Brain microvascular endothelial cell (primary cell): ENCODE results near the gene LRP5.

ENCODE experiments used
- DNase-seq: peaks from one replicate; pipeline ENCODE4 v3.0.0-alpha.2; 2020
- H3K27ac ChIP-seq: fragments of 250-450 bp; sonication (Bioruptor Pico); 2 replicates; pipeline ENCODE4 v1.5.1; 2020; ENCODE audit warnings: mild to moderate bottlenecking, moderate library complexity
- H3K27me3 ChIP-seq: fragments of 250-450 bp; sonication (Bioruptor Pico); replicated peaks from 2 replicates; pipeline ENCODE4 v1.5.1; 2020; ENCODE audit warnings: mild to moderate bottlenecking
- H3K36me3 ChIP-seq: fragments of 250-450 bp; sonication (Bioruptor Pico); replicated peaks from 2 replicates; pipeline ENCODE4 v1.5.1; 2020; ENCODE audit warnings: mild to moderate bottlenecking
- H3K4me3 ChIP-seq: 2 replicates; pipeline ENCODE4 v1.5.1; 2011; ENCODE audit warnings: low read depth, mild to moderate bottlenecking, control low read depth, low read length, moderate library complexity
- CTCF ChIP-seq: IDR thresholded peaks from 2 replicates; pipeline ENCODE4 v1.5.1; 2011; ENCODE audit warnings: low read depth, mild to moderate bottlenecking, moderate library complexity, low read length, control low read depth, inconsistent platforms; ENCODE audit errors: missing control alignments
- in situ Hi-C: cut with HindIII; loops from 2 replicates; pipeline ENCODE4 v1.10.0; 2017; ENCODE audit warnings: low sequenced_read_pairs, low pct_ligation_motif_present

Gene LRP5

DNA sequence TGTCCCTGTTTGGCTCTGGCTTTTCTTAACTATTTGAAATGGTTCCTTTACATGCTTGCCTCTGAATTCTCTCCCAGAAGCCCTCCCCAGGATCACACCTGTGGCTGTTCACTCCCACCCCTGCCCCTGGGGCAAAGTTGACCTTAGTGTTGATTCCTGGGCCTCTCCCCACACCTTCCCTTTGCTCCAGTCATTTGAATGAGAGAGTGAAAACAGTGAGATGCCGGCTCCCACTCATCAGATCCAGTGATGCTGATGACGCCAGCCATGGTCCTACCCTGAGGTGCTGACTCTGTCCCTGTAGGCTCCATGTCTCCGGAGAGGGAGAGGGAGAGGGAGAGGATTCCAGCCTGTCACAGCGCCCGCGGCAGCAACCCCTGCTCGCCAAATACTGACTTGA lies 40.7 kb downstream of the LRP5 start:
- TF ChIP-seq CTCF, result no peak
- in situ Hi-C loops, result no loop called here
- Histone ChIP-seq H3K36me3 (no peaks in the 10 kb centered on the region), H3K27ac (no peak overlapping the region), H3K4me3 (no peak overlapping the region), H3K27me3 (no peaks in the 10 kb centered on the region)
- DNase-seq, result no peak

- H3K36me3 ChIP-seq, result peaks cover 1% of the 10 kb centered on the region
- H3K4me3 ChIP-seq, result no peak overlapping the region
- TF ChIP-seq CTCF, result no peak
- in situ Hi-C loops, result no loop called here
- no peaks in the 10 kb centered on the region for H3K27me3 ChIP-seq
- H3K27ac ChIP-seq, result peak overlapping the region; percentile 73
- no peak for DNase-seq
Measured at GRCh38 chr11:68353669-68354068, 41.3 kb downstream of the LRP5 start.

DNA sequence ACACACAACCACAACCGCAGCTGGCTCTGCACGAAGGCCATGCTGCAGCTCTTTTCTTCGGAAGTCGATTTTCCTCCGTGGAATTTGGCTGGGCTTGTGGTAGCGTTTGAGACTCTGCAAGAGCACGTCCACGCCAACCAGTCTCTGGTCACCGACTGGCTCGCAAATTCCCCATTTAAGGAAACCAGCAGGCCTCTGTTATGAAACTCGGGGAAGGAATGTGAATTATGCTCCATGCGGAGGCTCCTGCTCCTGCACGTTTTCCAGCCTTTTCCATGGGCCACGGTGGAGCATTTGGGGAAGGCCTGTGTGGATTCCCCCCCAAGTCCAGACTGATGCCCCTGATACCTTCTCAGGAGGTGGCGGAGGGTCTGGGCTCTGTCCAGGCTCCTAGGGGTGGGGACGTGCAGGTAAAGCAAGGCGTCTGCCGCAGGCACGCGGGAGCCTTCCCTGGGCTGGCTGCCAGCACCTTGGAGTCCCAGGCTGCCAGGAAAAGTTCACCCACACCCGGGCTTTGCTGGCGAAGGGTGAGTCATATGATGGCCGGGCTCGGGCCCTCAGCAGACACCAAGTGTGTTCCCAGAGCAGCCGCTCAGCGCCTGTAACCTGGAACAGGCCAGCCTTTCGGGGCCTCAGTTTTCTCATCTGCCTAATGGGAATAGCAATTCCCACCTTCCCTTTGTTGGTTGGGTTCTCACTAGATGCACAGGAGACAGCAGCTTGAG lies 41.9 kb downstream of the LRP5 start:
- Histone ChIP-seq H3K27me3 (no peaks in the 10 kb centered on the region), H3K27ac (peak overlapping the region; percentile 73), H3K36me3 (peaks cover 8% of the 10 kb centered on the region), H3K4me3 (no peak overlapping the region)
- peak; percentile 81 for DNase-seq
- in situ Hi-C loops, result no loop called here
- TF ChIP-seq CTCF, result no peak

DNA sequence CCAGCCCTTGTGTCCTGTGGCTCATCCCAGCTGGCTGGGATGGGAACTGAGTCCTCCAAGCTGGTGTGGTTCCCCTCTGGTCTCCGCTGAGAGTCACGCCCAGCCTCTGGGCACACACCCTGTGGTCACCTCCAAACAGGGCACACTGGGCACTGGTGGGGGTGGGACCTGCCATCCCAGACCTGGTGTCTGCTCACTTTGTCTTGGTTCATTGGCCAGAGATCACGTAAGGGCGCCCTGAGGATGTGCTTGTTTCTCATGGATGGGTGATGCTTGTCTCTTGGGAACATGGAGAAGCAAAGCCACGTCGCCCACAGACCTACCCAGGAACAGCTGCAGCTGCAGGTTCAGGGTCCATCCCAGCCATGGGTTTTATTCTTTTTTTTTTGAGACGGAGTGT lies 43.1 kb downstream of the LRP5 start:
- Histone ChIP-seq H3K27ac (no peak overlapping the region), H3K27me3 (no peaks in the 10 kb centered on the region), H3K36me3 (peaks cover 8% of the 10 kb centered on the region), H3K4me3 (no peak overlapping the region)
- in situ Hi-C loops, result no loop called here
- TF ChIP-seq CTCF, result no peak
- DNase-seq, result no peak

- Histone ChIP-seq H3K36me3 (peaks cover 8% of the 10 kb centered on the region), H3K27me3 (no peaks in the 10 kb centered on the region), H3K4me3 (no peak overlapping the region), H3K27ac (no peak overlapping the region)
- DNase-seq, result no peak
- TF ChIP-seq CTCF, result no peak
- in situ Hi-C loops, result no loop called here
Measured at GRCh38 chr11:68357568-68357967, 45.2 kb downstream of the LRP5 start.

- no peak for TF ChIP-seq CTCF
- peaks cover 8% of the 10 kb centered on the region for H3K36me3 ChIP-seq
Measured at GRCh38 chr11:68358416-68358815, 46.0 kb downstream of the LRP5 start.

More at GRCh38 chr11:68358416-68358815, 46.0 kb downstream of the LRP5 start:
- Histone ChIP-seq H3K27ac (no peak overlapping the region), H3K4me3 (no peak overlapping the region), H3K27me3 (no peaks in the 10 kb centered on the region)
- in situ Hi-C loops, result no loop called here
- DNase-seq, result no peak
